Hepatocyte (in vitro differentiated cells): Measurements from ENCODE around the gene ANXA9.

Experiments
- CTCF ChIP-seq: fragments of 200-600 bp; sonication (generic); IDR thresholded peaks from 2 replicates; pipeline ENCODE4 v1.5.1; 2016; ENCODE audit warnings: antibody characterized with exemption, mild to moderate bottlenecking; ENCODE audit not compliant: poor library complexity
- EZH2 ChIP-seq: fragments of 200-600 bp; sonication (generic); IDR thresholded peaks from 2 replicates; pipeline ENCODE4 v1.6.1; 2016; ENCODE audit warnings: antibody characterized with exemption, mild to moderate bottlenecking, borderline replicate concordance
- EZH2phosphoT487 ChIP-seq: fragments of 200-600 bp; sonication (generic); IDR thresholded peaks from one replicate; pipeline ENCODE4 v1.6.1; 2018; ENCODE audit warnings: antibody characterized with exemption, mild to moderate bottlenecking, low read depth, moderate library complexity; ENCODE audit not compliant: unreplicated experiment, severe bottlenecking

GRCh38 chr1:150995460-150995859 is 13.4 kb downstream of the ANXA9 start:
- no peak for TF ChIP-seq CTCF
- no peak for TF ChIP-seq EZH2phosphoT487
- no peak for TF ChIP-seq EZH2
